CD14-positive monocyte (primary cell): ENCODE data around the gene SMARCC1. TPM values are rescaled to one million over a fixed set of nuclear protein-coding genes. Genes with fewer than 3 reads are reported as not detected.
A peak's percentile ranks its signal among the peaks of the same experiment; 100 is the strongest.

Source experiments
- DNase-seq, 3 donors: peaks; one replicate each; pipeline ENCODE4 v3.0.0-alpha.2; 2011 to 2022
- H2AFZ ChIP-seq: 2 replicates; pipeline ENCODE4 v1.6.0; 2012; ENCODE audit warnings: mild to moderate bottlenecking, low read depth, low read length, inconsistent platforms; ENCODE audit not compliant: insufficient read depth, poor library complexity, severe bottlenecking
- H3K27ac ChIP-seq, 2 donors: 1 replicate in 1 of 2; 2 replicates in 1 of 2; pipeline ENCODE4 v1.5.1; 2012 to 2013; ENCODE audit warnings: low read length in 2 of 2, control low read depth in 1 of 2, inconsistent platforms in 1 of 2, low read depth in 1 of 2, mild to moderate bottlenecking in 1 of 2
- H3K27me3 ChIP-seq, 2 donors: one replicate each; pipeline versions ENCODE4 v1.6.0 to v1.6.1; 2011 to 2013; ENCODE audit warnings: low read length in 2 of 2; ENCODE audit not compliant: control insufficient read depth in 2 of 2, insufficient read depth in 2 of 2
- H3K36me3 ChIP-seq, 2 donors: replicated peaks in 1 of 2; 1 replicate in 1 of 2; 2 replicates in 1 of 2; pipeline versions ENCODE4 v1.5.1 to v1.6.1; 2012 to 2013; ENCODE audit warnings: low read length in 2 of 2, control low read depth in 1 of 2, inconsistent platforms in 1 of 2, mild to moderate bottlenecking in 1 of 2; ENCODE audit not compliant: insufficient read depth in 2 of 2, control insufficient read depth in 1 of 2
- H3K4me1 ChIP-seq, 2 donors: 1 replicate in 1 of 2; 2 replicates in 1 of 2; pipeline versions ENCODE4 v1.5.1 to v1.6.1; 2012 to 2013; ENCODE audit warnings: low read length in 2 of 2, control low read depth in 1 of 2, inconsistent platforms in 1 of 2, mild to moderate bottlenecking in 1 of 2, moderate library complexity in 1 of 2; ENCODE audit not compliant: insufficient read depth in 2 of 2, control insufficient read depth in 1 of 2
- H3K4me2 ChIP-seq: replicated peaks from 2 replicates; pipeline ENCODE3; 2012; ENCODE audit warnings: low read length, moderate library complexity, mild to moderate bottlenecking; ENCODE audit not compliant: poor library complexity, severe bottlenecking; ENCODE audit errors: extremely low read depth
- H3K4me3 ChIP-seq, 3 experiments: fragments of 200-600 bp in 1 of 3; sonication (generic) in 1 of 3; replicated peaks in 1 of 3; 1 replicate in 2 of 3; 2 replicates in 1 of 3; pipeline ENCODE4 v1.5.1; 2011 to 2013; ENCODE audit warnings: low read length in 3 of 3, mild to moderate bottlenecking in 3 of 3, control low read depth in 2 of 3, low read depth in 2 of 3, inconsistent platforms in 1 of 3, moderate library complexity in 1 of 3
- H3K79me2 ChIP-seq: 2 replicates; pipeline ENCODE4 v1.6.0; 2012; ENCODE audit warnings: mild to moderate bottlenecking, control low read depth, inconsistent platforms, low read length, moderate library complexity; ENCODE audit not compliant: insufficient read depth
- H3K9ac ChIP-seq: 2 replicates; pipeline ENCODE4 v1.6.0; 2017; ENCODE audit warnings: low read length, mild to moderate bottlenecking; ENCODE audit not compliant: insufficient read depth, poor library complexity, severe bottlenecking
- H3K9me3 ChIP-seq, 2 donors: replicated peaks in 1 of 2; 1 replicate in 1 of 2; 2 replicates in 1 of 2; pipeline versions ENCODE4 v1.5.1 to v1.6.1; 2012 to 2013; ENCODE audit warnings: low read length in 2 of 2, control low read depth in 1 of 2; ENCODE audit not compliant: control insufficient read depth in 1 of 2, insufficient read depth in 1 of 2
- H4K20me1 ChIP-seq: 2 replicates; pipeline ENCODE4 v1.6.0; 2012; ENCODE audit warnings: mild to moderate bottlenecking, low read length, control low read depth, moderate library complexity; ENCODE audit not compliant: insufficient read depth
- H3K27ac Mint-ChIP-seq, 7 donors: one replicate each; pipeline ENCODE4 v1.8.0; 2020; ENCODE audit warnings: mild to moderate bottlenecking in 7 of 7, mixed read lengths in 7 of 7, moderate library complexity in 6 of 7, inconsistent platforms in 2 of 7
- H3K27me3 Mint-ChIP-seq, 3 donors: one replicate each; pipeline ENCODE4 v1.8.0; 2021 to 2022; ENCODE audit warnings: low read depth in 3 of 3, mild to moderate bottlenecking in 3 of 3, mixed read lengths in 3 of 3, moderate library complexity in 3 of 3, inconsistent platforms in 1 of 3
- H3K36me3 Mint-ChIP-seq, 2 donors: one replicate each; pipeline ENCODE4 v1.8.0; 2020; ENCODE audit warnings: mixed read lengths in 2 of 2, inconsistent platforms in 1 of 2, mild to moderate bottlenecking in 1 of 2
- H3K4me1 Mint-ChIP-seq: one replicate; pipeline ENCODE4 v1.8.0; 2020; ENCODE audit warnings: mild to moderate bottlenecking, mixed read lengths
- H3K4me3 Mint-ChIP-seq, 2 donors: one replicate each; pipeline ENCODE4 v1.8.0; 2020; ENCODE audit warnings: mild to moderate bottlenecking in 2 of 2, mixed read lengths in 2 of 2, moderate library complexity in 1 of 2
- H3K9me3 Mint-ChIP-seq, 7 donors: one replicate each; pipeline ENCODE4 v1.8.0; 2020 to 2022; ENCODE audit warnings: mixed read lengths in 7 of 7, mild to moderate bottlenecking in 6 of 7, moderate library complexity in 6 of 7, inconsistent platforms in 2 of 7
- CTCF ChIP-seq: fragments of 200-600 bp; IDR thresholded peaks from one replicate; pipeline ENCODE4 v1.8.0; 2022; ENCODE audit warnings: antibody characterized with exemption, mild to moderate bottlenecking
- WGBS: methylation state at CpG from one replicate; pipeline ENCODE4 v1.1.5; 2013; ENCODE audit warnings: missing lambda C conversion rate; ENCODE audit not compliant: insufficient coverage; 5-methylcytosine and 5-hydroxymethylcytosine counted together
- intact Hi-C, 2 donors: fragments of 100-400 bp; cut with micrococcal nuclease; formaldehyde crosslinking; loops; one replicate each; pipeline versions ENCODE4 v1.15.0 to v1.15.1; 2023
- polyA plus RNA-seq, 3 donors: library from polyadenylated mRNA; depleted of rRNA in 1 of 3; unstranded in 2 of 3; stranded (reverse) in 1 of 3; fragments of 300-500 nt in 2 of 3; fragments of >200 nt in 1 of 3; fragmentation: Illumina TruSeq in 2 of 3; gene quantifications; 1 replicate in 2 of 3; 2 replicates in 1 of 3; pipeline ENCODE4 v1.2.3, GENCODE V29; 2012 to 2021

The SMARCC1 gene
- polyA plus RNA-seq, 3 donors, result 8.8 to 33.5 (median 20.5) TPM

- Histone ChIP-seq H3K27ac (peak within 1 kb of the TSS; percentile 58 to 83), H3K4me3 (peak within 1 kb of the TSS; percentile 65 to 91 (median 87)), H3K27me3 (no peaks in the 10 kb centered on the region), H3K9ac (peak within 1 kb of the TSS; percentile 86), H4K20me1 (no peaks in the 10 kb centered on the region), H2AFZ (peak within 1 kb of the TSS; percentile 97), H3K79me2 (peaks cover 10% of the 10 kb centered on the region), H3K9me3 (no peaks in the 10 kb centered on the region), H3K4me2 (peak within 1 kb of the TSS; percentile 89), H3K4me1 (peaks cover 13 to 17% of the 10 kb centered on the region in 2 donors), H3K36me3 (peaks cover 10 to 13% of the 10 kb centered on the region in 2 donors)
- under 1% methylated on average over 88 of the region's 90 CpGs for WGBS
- peak within 1 kb of the TSS; percentile 77 to 93 (median 87) for H3K27ac Mint-ChIP-seq
- H3K27me3 Mint-ChIP-seq, result peaks cover 0 to 4% (median 1%) of the 10 kb centered on the region in 3 donors
- TF ChIP-seq CTCF, result no peak
- peak within 1 kb of the TSS; percentile 88 to 94 for H3K4me3 Mint-ChIP-seq
- peaks cover 9 to 17% of the 10 kb centered on the region in 2 donors for H3K36me3 Mint-ChIP-seq
- peak; percentile 60 to 76 (median 69) for DNase-seq
- intact Hi-C loops, result loop anchor here (5.0 kb wide), 2 partner anchors 281 to 291 kb away; partner anchors contain the start of gene ELP6 (in 1 of the 2)
- H3K9me3 Mint-ChIP-seq, result no peaks in the 10 kb centered on the region
- H3K4me1 Mint-ChIP-seq, result peaks cover 21% of the 10 kb centered on the region
Measured at GRCh38 chr3:47802734-47803479, 21.2 kb upstream of the SMARCC1 start, which contains the start of gene DHX30. Gene DHX30, plus strand, starts transcription at chr3:47803138. Its CDS starts 7,546 bp downstream, at chr3:47810684.

- no peaks in the 10 kb centered on the region for H3K36me3 Mint-ChIP-seq
- no peak overlapping the region for H3K27ac Mint-ChIP-seq
- no peak for DNase-seq
- no peak overlapping the region for H3K4me2 ChIP-seq
- H2AFZ ChIP-seq, result no peak overlapping the region
- H3K9ac ChIP-seq, result no peak overlapping the region
- peaks cover 20% of the 10 kb centered on the region for H3K4me1 Mint-ChIP-seq
- no peak overlapping the region for H3K4me3 Mint-ChIP-seq
- no peaks in the 10 kb centered on the region for H3K36me3 ChIP-seq
- no peaks in the 10 kb centered on the region for H3K9me3 Mint-ChIP-seq
- H3K27me3 Mint-ChIP-seq, result peaks cover 0 to 8% (median 1%) of the 10 kb centered on the region in 3 donors
- no peak overlapping the region for H3K27ac ChIP-seq
- H3K4me1 ChIP-seq, result peaks cover 13 to 17% of the 10 kb centered on the region in 2 donors
- no peaks in the 10 kb centered on the region for H3K27me3 ChIP-seq
- peaks cover 10% of the 10 kb centered on the region for H3K79me2 ChIP-seq
- no peaks in the 10 kb centered on the region for H4K20me1 ChIP-seq
- TF ChIP-seq CTCF, result peak; percentile 70
- H3K9me3 ChIP-seq, result no peaks in the 10 kb centered on the region
- no peak overlapping the region for H3K4me3 ChIP-seq
- 93% methylated on average over 3 of the region's 4 CpGs for WGBS
- intact Hi-C loops, result loop anchor here (5.0 kb wide), 2 partner anchors 277 to 287 kb away; partner anchors contain the start of gene ELP6 (in 1 of the 2)
Measured at GRCh38 chr3:47799733-47800132, 18.0 kb upstream of the SMARCC1 start.
